ENCODE data around the gene ARID2.

Gene ARID2, protein sequence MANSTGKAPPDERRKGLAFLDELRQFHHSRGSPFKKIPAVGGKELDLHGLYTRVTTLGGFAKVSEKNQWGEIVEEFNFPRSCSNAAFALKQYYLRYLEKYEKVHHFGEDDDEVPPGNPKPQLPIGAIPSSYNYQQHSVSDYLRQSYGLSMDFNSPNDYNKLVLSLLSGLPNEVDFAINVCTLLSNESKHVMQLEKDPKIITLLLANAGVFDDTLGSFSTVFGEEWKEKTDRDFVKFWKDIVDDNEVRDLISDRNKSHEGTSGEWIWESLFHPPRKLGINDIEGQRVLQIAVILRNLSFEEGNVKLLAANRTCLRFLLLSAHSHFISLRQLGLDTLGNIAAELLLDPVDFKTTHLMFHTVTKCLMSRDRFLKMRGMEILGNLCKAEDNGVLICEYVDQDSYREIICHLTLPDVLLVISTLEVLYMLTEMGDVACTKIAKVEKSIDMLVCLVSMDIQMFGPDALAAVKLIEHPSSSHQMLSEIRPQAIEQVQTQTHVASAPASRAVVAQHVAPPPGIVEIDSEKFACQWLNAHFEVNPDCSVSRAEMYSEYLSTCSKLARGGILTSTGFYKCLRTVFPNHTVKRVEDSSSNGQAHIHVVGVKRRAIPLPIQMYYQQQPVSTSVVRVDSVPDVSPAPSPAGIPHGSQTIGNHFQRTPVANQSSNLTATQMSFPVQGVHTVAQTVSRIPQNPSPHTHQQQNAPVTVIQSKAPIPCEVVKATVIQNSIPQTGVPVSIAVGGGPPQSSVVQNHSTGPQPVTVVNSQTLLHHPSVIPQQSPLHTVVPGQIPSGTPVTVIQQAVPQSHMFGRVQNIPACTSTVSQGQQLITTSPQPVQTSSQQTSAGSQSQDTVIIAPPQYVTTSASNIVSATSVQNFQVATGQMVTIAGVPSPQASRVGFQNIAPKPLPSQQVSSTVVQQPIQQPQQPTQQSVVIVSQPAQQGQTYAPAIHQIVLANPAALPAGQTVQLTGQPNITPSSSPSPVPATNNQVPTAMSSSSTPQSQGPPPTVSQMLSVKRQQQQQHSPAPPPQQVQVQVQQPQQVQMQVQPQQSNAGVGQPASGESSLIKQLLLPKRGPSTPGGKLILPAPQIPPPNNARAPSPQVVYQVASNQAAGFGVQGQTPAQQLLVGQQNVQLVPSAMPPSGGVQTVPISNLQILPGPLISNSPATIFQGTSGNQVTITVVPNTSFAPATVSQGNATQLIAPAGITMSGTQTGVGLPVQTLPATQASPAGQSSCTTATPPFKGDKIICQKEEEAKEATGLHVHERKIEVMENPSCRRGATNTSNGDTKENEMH (N-terminal part only)

DNA sequence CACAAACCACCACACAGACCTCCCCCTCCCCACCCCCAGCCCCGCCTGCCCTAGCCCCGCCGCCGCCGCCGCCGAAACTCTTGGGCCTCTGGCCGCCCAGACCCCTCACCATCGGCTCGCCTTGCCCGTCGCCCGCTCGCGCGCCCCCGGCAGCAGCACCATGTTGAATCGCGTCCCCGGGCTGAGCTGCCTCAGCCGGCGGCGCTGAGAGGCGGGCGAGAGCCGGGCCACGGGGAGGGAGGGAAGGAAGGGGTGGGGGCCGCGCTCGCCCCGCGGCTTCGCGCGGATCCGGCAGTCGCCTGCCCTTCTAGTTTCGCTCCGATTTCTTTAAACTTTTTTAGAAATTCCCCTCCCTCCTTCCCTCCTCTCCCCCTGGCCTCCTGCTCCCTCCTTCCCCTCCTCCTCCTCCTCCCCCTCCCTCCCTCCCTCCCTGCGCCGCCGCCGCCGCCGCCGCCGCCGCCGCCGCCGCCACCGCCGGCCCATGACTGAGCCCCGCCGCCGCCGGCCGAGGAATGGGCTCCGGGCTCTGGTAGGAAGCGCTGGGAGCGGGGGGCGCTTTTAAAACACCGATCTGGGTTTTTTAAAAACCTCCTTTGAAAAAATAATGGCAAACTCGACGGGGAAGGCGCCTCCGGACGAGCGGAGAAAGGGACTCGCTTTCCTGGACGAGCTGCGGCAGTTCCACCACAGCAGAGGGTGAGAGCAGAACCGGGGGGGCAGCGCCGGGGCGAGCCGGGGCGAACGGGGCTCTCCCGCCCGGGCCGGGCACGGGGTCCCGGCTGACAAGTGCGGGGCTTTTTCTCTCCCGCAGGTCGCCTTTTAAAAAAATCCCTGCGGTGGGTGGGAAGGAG, at the start of gene ARID2:
Gene ARID2 (plus strand): TSS at position 474 of the 851 bp plus-strand sequence. CDS start 131 bp downstream, at position 605.
- peak; percentile 50 for DNase-seq (ENCODE audit: low read depth)

DNA sequence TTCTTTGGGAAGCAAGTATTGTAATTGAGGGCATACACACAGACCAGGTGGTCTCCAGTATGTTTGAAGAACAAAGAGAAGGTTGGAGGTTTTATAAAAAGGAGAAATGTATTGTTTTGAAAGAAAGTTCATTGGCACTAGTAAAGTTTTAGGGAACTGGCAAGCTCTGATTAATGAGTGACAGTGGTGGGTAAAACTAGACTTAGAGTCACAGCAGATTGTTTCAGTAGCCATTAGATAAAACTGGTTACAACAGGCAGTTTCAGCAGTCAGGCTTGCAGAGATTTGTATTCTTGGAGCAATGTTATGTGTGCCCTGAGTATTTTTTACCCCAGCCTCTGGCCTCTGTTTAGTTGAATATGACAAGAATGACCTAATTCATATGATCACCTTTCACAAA, 49.1 kb upstream of the ARID2 start:
- no peak for DNase-seq (ENCODE audit: low read depth)

DNA sequence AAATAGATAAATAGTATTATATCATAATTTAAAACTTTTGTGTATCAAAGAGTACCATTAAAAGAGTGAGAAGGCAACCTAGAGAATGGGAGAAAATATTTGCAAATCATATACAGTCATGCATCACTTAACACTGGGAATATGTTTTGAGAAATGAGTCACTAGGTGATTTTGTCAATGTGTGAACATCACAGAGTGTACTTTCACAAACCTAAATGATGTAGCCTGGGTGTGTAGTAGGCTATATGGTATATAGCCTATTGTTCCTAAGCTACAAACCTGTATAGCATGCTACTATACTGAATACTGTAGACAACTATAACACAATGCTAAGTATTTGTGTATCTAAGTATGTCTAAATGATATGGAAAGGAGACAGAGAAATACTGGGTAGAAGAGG, 48.0 kb upstream of the ARID2 start:
- DNase-seq (ENCODE audit: low read depth): no peak

DNA sequence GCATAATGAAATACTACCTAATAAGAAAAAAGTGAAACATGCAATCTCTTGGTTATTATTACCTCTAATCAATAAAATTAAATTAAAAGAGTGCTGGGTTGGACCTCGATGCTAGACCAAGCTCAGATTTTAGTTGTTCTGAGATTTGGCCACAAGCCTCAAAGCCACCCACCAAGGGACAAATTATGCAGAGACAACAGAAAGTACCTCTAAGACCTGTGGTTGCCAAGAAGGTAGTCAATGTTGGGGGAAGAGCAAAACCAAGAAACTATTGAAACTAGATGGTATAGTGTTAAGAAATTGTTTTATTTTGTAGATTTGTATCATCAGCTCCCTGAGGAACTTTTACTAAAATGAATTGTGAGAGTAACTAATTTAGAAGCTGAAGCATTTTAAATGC, 43.8 kb upstream of the ARID2 start:
- no peak for DNase-seq (ENCODE audit: low read depth)

DNA sequence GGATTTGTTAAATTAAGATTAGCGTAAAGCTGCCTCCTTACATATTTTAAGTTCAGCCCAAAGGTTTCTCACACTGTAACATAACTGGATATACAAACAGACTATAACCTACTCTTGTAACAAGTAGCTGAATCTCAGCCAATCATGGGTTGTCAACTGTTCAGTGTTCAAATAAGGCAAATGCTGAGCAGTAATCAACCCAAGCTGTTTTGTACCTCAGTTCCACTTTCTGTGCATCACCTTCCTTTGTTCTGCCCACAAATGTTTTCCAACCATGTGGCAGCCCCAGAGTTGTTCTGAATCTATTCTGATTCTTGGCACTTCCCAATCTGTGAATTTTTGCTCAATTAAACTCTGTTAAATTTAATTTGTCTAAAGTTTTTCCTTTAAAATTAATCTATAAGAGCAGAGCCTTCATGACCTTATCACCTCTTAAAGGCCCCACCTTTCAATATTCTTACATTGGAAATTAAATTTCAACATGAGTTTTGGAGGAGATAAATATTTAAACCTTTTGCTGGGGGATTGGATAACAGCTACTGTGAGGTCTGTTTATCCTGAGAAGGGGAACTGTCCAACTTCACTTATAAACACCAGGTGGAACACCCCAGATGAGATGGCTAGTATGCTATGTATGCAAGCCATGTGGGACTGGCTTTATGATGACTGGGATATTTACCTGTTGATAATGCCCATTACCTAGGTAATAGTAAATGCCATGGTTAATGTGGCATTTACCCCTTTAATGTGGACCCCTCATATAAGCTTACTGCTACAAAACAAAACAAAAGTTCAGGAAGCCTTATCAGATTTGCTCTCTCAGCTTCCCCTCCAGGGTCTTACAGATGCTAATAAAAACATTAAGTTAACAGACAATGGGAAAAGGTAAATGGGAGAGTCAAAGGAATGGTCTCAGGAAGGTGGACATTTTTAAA, 42.2 kb upstream of the ARID2 start:
- DNase-seq (ENCODE audit: low read depth): no peak

DNA sequence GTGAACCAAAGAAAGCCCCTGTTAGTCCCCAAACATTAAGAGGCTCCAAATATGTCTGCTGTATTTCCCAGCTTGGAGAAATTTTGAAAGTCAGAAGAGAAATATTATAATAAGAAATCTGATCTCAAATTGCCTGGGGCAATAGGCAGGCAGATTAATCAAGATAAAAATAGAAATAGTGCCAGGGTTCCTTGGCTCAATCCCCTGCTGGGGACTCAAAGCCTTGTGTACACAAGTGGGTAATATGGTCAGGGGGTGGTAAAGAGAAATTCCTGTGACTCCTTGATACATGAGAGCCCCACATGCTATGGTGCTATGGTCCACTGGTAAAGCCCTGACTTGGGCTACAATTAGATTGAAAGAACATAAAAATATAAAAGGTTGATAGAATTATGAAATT, 41.3 kb upstream of the ARID2 start:
- DNase-seq (ENCODE audit: low read depth): no peak

DNA sequence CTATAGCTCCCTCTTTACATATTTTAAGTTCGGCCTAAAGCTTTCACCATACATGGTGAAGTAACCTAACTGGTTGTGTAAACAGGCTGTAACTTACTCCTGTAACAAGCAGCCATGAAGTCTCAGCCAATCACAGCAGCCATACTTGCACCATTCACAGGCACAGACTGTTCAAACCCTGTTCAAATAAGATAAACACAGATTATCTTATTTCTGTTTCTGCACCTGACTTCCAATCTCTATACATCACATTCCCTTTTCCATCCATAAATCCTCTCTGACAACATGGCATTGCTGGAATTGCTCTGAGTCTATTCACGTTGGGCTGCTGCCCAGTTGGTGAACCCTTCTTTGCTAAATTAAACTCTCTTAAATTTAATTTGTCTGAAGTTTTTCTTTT, 34.5 kb upstream of the ARID2 start:
- no peak for DNase-seq (ENCODE audit: low read depth)

DNA sequence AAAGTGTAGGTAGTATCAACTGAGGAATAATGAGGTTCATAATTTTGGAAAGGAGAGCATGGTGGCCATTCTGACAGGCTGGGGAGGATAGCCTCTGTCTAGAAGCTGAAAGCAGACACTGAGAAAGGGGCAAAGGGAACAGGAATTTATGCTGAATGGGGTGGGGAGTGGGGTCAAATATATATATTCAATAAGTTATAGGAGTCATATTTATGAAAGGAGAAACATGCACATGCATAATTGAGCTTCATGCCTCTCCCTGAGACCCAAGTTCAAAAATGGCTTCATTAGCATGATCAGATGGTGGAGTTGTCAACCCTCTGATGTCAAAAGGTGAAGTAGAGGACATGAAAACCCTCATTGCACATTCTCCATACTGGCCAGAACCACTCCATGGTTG, 33.9 kb upstream of the ARID2 start:
- DNase-seq (ENCODE audit: low read depth): no peak

DNA sequence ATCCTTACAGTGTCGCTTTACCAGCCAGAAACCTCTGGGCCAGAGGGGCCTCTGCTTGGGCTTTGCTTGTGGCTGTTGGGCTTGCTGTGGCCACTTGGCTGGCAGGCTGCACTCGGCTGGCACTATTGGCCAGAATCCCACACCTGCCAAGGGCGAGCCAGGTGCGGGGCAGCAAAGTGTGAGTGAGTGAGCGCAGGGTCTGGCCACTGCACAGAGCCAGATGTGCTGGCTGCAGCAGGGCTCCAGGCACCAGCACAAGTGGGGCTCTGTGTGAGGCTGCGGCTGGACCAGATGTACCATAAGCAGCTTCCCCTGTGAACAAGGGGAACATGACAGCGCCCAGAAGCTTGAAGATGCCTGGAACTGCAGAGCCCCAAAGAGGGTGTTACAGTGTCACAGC, 33.5 kb upstream of the ARID2 start:
- no peak for DNase-seq (ENCODE audit: low read depth)

DNA sequence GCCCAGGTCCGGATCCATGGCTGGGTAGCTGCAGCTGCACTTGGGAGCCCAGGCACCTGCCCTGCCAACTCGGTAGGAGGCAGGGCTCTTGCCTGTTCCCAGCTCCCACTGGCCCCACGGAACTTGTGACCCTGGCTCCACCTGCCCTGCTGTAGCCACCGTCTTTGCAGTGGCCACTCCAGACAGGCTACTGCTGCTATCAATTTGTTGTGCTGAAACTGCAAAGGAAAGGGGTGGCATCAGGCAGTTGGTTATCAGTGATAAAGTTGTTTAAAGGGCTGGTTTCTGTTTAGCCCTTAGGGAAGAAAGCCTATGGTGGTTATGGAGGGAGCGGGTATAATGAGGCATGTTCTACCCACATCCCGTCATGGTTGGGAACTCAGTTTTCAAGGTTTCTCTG, 32.1 kb upstream of the ARID2 start:
- no peak for DNase-seq (ENCODE audit: low read depth)

DNA sequence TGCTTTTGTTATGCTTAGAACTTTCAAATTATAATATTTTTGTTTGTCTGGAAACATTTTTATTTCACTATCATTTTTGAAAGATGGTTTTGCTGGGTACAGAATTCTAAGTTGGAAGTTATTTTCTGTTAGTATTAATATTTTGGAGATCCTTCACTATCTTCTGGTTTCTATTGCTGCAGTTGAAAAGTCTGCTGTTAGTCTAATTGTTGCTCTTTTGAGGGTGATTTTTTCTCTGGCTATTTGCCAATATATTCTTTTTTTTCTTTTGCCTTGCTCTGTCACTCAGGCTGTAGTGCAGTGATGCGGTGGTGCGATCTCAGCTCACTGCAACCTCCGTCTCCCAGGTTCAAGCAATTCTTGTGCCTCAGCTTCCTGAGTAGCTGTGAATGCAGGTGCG, 28.2 kb upstream of the ARID2 start:
- DNase-seq (ENCODE audit: low read depth): no peak

DNA sequence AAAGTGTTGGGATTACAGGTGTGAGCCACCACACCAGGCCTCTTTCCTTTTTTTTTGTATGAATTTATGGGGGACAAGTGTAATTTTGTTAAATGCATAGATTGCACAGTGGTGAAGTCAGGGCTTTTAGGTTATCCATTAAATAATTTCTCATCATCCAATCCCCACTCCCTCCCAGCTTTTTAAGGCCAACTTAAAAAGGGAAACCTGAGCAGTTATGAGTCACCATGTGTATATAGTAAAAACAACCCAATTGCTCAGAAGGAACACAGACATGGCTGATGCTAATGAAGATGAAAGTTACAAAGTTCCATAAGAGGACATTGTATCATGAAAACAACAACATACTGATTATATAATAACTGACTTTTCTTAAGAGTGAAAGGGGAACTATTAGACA, 25.6 kb upstream of the ARID2 start:
- DNase-seq (ENCODE audit: low read depth): no peak

DNA sequence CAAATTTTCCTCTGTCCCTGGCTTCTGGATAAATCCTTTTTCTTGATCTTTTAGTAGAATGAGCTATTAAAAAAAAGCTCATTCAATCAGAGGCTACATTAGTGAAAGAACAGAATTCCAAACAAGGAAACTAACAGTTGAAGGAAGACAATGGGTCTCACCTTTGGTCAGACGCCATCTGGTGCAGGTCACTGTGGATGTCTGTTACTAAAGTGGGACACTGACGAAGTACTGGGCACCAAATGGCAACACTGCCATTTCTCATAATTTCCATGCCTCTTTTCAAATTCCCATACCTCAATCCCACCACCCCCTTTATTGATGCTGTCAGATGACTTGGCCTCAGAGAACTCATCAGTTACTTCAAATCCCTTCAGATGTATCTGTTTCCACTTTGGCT, 24.5 kb upstream of the ARID2 start:
- DNase-seq (ENCODE audit: low read depth): no peak

DNA sequence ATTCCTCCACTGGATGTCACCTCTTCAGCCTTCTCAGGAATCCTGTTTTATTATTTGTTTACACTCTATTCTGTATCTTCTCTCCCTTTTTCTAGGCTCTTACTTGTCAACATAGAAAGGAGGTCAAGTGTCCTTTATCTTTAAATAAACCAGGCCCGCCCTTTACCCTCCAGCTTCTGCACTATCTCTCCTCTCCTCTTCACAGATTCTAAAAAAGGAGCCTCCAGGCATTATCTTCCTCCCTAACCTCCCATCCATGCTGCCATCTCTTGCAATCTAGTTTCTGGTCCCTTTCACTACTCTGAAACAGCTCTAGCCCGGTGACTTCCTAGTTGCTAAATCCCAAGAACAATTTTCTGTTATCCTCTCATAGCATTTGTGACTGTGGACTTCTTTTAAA, 24.1 kb upstream of the ARID2 start:
- DNase-seq (ENCODE audit: low read depth): no peak

DNA sequence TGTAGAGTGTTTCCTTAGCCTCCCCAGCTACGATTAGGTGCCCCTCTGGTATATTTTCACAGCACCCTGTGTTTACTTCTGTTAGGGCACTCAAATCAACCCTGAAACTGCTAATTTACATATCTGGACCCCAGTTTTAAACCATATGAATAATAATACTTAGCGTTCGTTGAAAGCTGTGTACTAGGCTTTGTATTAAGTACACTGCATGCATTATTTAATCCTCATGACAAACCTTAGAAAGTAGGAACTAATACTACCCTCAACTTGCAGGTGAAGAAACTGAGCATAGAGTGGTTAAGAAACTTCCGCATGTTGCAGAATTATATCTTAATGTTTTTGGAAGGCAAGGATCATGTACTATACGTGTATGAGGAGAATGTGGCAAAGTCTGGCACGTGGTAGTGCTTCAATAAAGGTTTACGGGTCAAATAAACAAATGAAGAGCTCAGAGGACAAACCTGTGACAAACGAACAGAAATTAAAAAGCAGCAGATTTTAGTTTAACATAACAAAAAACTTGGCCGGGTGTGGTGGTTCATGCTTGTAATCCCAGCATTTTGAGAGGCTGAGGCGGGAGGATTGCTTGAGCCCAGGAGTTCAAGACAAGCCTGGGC, 22.2 kb upstream of the ARID2 start:
- no peak for DNase-seq (ENCODE audit: low read depth)

DNA sequence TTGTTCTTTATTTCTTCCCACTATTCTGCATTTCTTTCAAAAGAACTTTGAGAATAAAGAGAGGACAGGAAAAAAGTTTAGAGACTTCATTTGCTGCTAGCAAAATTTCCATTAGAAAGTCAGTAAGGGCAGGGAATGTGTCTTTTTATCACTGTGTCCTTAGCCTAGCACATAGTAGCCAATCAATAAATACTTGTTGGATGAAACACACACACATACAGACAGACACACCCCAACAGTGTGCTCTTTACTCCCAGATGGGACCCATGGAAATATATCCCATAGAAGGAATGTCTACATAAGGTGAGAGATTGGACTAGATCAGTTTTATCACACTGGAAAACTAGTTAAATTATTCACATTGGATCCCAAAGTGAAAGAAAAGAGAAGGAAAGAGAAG, 21.1 kb upstream of the ARID2 start:
- no peak for DNase-seq (ENCODE audit: low read depth)

DNA sequence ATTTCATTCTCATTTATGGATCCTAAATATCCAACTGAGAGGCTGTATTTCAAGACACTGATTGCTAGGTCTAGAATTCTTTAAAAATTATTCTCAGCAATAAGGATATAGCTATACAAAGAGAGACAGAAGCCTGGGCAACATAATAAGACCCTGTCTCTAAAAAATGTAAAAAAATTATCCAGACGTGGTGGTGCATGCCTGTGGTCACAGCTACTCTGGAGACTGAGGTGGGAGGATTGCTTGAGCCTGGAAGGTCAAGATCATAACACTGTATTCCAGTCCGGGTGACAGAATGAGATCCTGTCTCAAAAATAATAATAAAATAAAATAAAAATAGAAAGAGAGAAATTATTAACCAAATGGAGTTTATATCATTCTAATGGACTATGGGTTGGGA, 20.6 kb upstream of the ARID2 start:
- no peak for DNase-seq (ENCODE audit: low read depth)

DNA sequence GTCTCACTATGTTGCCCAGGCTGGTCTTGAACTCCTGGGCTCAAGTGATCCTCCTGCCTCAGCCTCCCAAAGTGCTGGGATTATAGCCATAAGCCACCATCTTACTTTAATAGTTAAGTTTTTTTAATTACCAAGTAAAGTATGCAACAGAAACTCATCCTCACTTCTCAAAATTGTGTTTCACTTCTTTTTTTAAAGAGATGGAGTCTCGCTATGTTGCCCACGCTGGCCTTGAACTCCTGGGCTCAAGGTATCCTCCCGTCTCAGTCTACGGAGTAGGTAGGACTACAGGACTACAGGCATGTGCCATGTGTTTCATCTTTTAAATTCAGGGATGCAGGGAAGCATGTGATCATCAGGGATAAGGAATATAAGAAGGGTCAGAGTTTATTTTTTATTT, 17.2 kb upstream of the ARID2 start:
- DNase-seq (ENCODE audit: low read depth): no peak

DNA sequence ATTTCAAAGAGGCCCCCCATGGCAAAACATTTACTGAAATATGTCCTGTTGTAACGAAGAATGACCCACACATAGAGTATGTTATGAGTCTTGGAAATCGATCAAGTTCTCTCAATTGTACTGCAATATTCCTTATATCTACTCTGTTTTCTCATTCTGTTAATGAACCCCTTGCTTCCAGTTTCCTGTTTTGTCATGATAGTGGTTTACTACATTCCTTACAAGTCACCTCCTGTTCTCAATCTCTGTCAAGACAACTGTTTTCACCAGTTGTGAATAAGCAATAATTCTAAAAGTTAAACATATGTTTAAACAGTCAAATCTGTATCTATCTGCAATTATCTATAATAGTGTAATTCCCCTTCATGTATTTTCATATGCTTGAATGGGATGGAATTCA, 16.4 kb upstream of the ARID2 start:
- DNase-seq (ENCODE audit: low read depth): no peak

DNA sequence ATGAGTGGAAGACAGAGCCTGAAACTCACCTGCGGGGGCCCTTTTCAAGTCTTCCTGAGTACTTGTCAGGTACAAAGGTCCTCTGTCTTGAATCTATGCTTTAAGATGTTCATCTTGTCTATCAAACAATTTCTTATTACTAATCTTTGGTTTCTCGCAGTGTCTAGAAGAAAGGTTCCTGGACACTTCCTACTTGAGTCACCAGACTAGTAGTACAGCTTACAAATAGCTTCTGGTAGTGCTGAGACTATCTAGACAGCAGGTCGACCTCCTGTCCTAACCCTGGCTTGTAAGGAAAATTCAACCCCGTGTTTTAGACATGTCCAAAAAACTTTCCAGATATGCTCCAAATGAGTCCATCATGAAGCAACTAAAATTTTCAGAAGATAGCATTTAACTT, 11.2 kb upstream of the ARID2 start:
- no peak for DNase-seq (ENCODE audit: low read depth)
